GM18870 (cell line): ENCODE results near the gene ZNF564.
"Not testable (repeated sequence)": the region's sequence is repeated elsewhere in the genome, so short reads cannot be mapped to it uniquely, and the experiment has no call there.

Source experiments
- ATAC-seq: cut with Tn5 transposase; IDR thresholded peaks from one replicate; pipeline ENCODE4 v1.9.1; 2021; ENCODE audit warnings: moderate library complexity; ENCODE audit not compliant: unreplicated experiment

Gene ZNF564

GRCh38 chr19:12497032-12497431, 54.2 kb downstream of the ZNF564 start:
- no peak for ATAC-seq

DNA sequence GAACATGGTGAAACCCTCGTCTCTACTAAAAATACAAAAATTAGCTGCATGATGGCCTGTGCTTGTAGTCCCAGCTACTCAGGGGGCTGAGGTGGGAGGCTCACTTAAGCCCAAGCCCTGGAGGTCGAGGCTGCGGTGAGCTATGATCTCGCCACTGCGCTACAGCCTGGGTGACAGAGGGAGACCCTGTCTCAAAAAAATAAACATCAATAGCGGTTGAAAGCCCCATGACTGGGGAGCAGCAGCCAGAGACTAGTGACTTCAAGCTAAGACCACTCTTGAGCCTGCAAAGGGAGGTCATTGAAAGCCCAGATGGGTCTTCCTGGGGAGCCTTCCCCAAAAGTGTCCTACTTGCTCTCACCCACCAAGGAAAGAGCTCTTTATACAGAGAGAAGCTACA, 54.8 kb downstream of the ZNF564 start:
- no peak for ATAC-seq

DNA sequence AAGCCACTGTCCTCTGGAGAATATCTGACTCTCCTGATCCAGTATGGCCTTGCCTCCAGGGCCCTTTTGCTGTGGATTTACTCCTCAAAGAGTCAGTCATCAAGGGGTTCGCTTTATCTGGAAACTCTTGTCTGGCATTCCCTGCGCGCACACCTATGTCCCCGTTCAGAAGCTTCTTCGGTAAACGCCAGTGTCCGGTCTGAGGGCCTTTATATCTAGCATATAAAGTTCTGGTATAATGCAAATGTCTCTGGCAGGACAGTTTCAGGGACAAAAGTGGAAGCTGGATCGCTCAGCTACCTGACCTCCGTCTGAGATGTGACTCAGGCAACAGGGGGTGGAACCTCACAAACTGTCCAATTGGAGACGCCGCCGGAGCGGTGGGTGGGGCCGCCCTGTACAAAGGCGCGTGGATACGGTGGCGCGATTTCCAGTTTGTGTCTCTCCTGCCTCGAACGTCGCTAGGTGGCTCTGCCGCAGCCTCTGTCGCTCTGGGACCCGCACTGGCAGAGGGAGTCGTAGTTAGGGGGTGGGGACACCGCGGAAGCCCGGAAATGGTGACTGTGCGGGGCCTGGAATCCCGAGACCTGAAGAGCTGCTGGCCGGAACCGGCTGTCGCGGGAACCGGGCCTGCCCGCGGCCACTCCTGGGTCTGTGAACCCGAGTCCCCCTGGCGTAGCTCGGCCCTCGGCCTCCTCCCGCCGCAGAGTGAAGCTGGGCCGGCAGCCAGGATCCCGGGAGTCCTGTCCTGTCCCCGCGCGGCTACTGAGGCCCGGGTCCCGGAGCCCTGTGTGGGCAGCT, 56.1 kb downstream of the ZNF564 start:
- no peak for ATAC-seq

DNA sequence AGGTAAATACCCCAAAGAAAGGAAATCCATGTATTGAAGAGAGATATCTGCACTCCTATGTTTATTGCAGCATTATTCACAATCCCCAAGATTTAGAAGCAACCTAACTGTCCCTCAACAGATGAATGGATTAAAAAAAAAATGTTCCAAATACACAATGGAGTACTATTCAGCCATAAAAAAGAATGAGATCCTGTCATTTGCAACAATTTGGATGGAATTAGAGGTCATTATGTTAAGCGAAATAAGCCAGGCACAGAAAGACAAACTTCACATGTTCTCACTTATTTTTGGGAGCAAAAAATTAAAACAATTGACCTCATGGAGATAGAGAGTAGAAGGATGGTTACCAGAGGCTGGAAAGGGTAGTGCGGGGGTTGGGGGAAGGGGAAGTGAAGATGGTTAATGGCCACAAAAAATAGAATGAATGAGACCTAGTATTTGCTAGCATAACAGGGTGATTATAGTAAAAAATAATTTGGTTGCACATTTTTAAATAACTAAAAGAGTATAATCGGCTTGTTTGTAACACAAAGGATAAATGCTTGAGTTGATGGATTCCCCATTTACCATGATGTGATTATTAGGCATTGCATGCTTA, 56.9 kb downstream of the ZNF564 start:
- ATAC-seq, result no peak

- ATAC-seq, result not testable (repeated sequence)
Observed at GRCh38 chr19:12486265-12486783, 65.0 kb downstream of the ZNF564 start.

- no peak for ATAC-seq
Observed at GRCh38 chr19:12485571-12485970, 65.7 kb downstream of the ZNF564 start.

GRCh38 chr19:12485052-12485416, 66.2 kb downstream of the ZNF564 start:
- no peak for ATAC-seq

GRCh38 chr19:12484371-12485051, 66.8 kb downstream of the ZNF564 start, which contains the start of gene ZNF709:
ZNF709 (minus strand) TSS chr19:12484816; CDS start chr19:12484657, 159 bp downstream.
- peak; percentile 68 for ATAC-seq

DNA sequence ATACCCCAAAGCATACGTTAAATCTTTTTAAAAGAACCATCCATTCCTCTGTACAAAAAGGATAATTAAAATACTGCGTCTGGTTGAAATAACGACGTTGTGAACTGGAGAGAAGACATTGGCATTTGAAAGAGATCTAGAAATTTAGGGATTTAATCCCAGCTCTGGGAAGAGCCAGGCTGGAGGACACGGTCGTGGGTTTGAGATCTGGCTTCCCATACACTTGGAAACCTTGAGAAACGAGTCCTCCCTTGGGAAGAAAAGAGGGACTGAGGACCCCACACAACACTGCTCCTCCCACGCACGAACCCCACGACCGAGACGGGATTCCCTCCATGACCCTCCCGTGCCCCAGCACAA, 67.3 kb downstream of the ZNF564 start:
- no peak for ATAC-seq

DNA sequence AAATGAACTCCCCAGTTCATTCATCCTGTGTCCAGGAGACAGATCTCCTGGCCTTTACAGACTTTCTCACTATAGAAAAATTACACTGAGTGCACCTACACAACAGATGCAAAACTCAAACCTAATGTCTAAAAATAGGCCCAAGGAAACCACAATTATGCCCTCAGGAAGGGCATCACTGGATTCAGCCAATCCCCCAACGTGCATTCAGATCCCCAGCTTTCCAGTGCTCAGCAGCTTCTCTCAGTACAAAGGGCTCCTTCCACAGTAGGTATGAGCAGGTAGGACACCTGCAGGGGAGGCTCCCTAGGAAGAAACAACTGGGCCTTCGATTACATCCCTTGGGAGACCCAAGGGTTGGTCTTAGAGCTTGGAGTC, 68.8 kb downstream of the ZNF564 start:
- ATAC-seq, result no peak

DNA sequence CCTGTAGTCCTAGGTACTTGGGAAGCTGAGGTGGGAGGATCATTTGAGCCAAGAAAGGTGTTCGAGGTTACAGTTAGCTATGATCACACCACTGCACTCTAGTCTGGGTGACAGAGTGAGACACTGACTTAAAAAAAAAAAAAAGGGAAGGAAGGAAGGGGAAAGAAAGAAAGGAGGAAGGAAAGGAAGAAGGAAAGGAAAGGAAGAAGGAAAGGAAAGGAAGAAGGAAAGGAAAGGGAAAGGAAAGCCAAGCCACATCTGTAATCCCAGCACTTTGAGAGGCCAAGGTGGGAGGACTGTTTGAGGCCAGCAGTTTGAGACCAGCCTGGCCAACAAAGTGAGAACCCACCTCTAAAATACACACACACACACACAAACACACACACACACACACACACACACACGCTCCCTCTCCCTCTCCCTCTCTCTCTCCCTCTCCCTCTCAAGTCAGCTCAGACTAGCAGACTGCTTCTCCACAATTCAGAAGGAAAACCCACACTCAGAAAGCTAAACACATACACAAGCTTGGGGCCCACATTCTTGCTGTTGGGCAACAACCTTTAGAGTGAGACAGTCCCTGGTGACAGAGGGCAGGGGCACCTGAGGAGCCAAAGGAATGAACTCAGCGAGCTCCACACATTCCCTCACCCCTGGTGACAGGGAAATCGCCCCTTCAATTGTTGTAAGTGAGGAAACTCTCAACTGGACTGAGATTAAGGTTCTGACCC, 69.3 kb downstream of the ZNF564 start:
- no peak for ATAC-seq

GRCh38 chr19:12478234-12478941, 72.9 kb downstream of the ZNF564 start:
- ATAC-seq, result no peak
